Smooth muscle cell (in vitro differentiated cells): Measurements from ENCODE around the gene GNA12. TPM values are rescaled to one million over a fixed set of nuclear protein-coding genes. Genes with fewer than 3 reads are reported as not detected.

Source experiments
- DNase-seq: peaks from one replicate; lab custom pipeline; 2025; ENCODE audit not compliant: unreplicated experiment; lab: John Stamatoyannopoulos, UW
- H2AFZ ChIP-seq: fragments of 200-600 bp; sonication (generic); 2 replicates; pipeline ENCODE4 v1.6.0; 2016; ENCODE audit warnings: antibody characterized with exemption, low read depth, mild to moderate bottlenecking
- H3F3A ChIP-seq: fragments of 200-600 bp; sonication (generic); 2 replicates; pipeline ENCODE4 v1.6.0; 2017; ENCODE audit warnings: antibody characterized with exemption, low read depth
- H3K27ac ChIP-seq: fragments of 200-600 bp; sonication (generic); 2 replicates; pipeline ENCODE4 v1.5.1; 2016; ENCODE audit warnings: low read depth, mild to moderate bottlenecking
- H3K27me3 ChIP-seq: fragments of 200-600 bp; sonication (generic); 2 replicates; pipeline ENCODE4 v1.6.1; 2016; ENCODE audit warnings: low read depth, mild to moderate bottlenecking
- H3K36me3 ChIP-seq: fragments of 200-600 bp; sonication (generic); 2 replicates; pipeline ENCODE4 v1.5.1; 2016; ENCODE audit warnings: low read depth
- H3K4me1 ChIP-seq: fragments of 200-600 bp; sonication (generic); 2 replicates; pipeline ENCODE4 v1.5.1; 2016; ENCODE audit warnings: low read depth
- H3K4me2 ChIP-seq: fragments of 200-600 bp; sonication (generic); 2 replicates; pipeline ENCODE4 v1.6.0; 2016; ENCODE audit warnings: mild to moderate bottlenecking
- H3K4me3 ChIP-seq: fragments of 200-600 bp; sonication (generic); 2 replicates; pipeline ENCODE4 v1.5.1; 2016; ENCODE audit warnings: mild to moderate bottlenecking
- H3K79me2 ChIP-seq: fragments of 200-600 bp; sonication (generic); 2 replicates; pipeline ENCODE4 v1.6.0; 2016; ENCODE audit warnings: low read depth, mild to moderate bottlenecking
- H3K9ac ChIP-seq: fragments of 200-600 bp; sonication (generic); 2 replicates; pipeline ENCODE4 v1.6.0; 2016; ENCODE audit warnings: low read depth
- H3K9me3 ChIP-seq: fragments of 200-600 bp; sonication (generic); replicated peaks from 2 replicates; pipeline ENCODE4 v1.5.1; 2016; ENCODE audit warnings: low read depth
- H4K20me1 ChIP-seq: fragments of 200-600 bp; sonication (generic); 2 replicates; pipeline ENCODE4 v1.6.0; 2016; ENCODE audit warnings: low read depth
- WGBS: methylation state at CpG from one replicate; pipeline ENCODE4 v1.1.7; 2016; ENCODE audit warnings: low lambda C conversion rate; 5-methylcytosine and 5-hydroxymethylcytosine counted together
- polyA plus RNA-seq: library from polyadenylated mRNA; unstranded; fragments of >200 nt; fragmentation: Nextera tagmentation; extraction: Ambion mirVana; gene quantifications from 2 replicates; pipeline ENCODE4 v1.2.1, GENCODE V29; 2016
- total RNA-seq: library from RNA; depleted of rRNA; stranded (reverse); fragments of >200 nt; gene quantifications from 2 replicates; pipeline ENCODE4 v1.2.3, GENCODE V29; 2014
- TF ChIP-seq, protein P1 (sequence below): fragments of 200-600 bp; sonication (generic); IDR thresholded peaks from 2 replicates; pipeline ENCODE4 v1.5.1; 2017; ENCODE audit warnings: borderline replicate concordance, mild to moderate bottlenecking, antibody characterized with exemption; ENCODE audit not compliant: insufficient read depth, poor library complexity, severe bottlenecking

Gene GNA12
- total and polyA plus RNA-seq, 2 experiments from 2014 or later = 20.3 to 34.7 TPM

DNA sequence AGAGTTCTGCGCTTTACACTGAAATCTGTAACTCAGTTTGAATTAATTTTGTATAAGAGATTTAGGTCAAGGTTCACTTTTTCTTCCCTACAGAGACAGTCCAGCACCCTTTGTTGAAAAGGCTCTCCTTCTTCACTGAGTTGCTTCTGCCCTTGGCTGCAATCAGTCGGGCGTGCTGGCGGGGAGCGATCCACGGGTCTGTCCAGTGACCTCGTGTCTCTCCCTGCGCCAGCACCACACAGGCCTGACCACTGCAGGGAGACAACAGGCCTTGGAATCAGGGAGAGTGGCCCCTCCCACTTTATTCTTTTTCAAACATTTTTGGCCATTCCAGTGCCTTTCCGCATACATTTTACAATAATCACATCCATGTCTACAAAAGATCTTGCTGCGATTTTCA, 89.2 kb downstream of the GNA12 start:
- H3K9me3 ChIP-seq = no peaks in the 10 kb centered on the region
- H3F3A ChIP-seq = peaks cover 20% of the 10 kb centered on the region
- TF ChIP-seq, protein P1, sequence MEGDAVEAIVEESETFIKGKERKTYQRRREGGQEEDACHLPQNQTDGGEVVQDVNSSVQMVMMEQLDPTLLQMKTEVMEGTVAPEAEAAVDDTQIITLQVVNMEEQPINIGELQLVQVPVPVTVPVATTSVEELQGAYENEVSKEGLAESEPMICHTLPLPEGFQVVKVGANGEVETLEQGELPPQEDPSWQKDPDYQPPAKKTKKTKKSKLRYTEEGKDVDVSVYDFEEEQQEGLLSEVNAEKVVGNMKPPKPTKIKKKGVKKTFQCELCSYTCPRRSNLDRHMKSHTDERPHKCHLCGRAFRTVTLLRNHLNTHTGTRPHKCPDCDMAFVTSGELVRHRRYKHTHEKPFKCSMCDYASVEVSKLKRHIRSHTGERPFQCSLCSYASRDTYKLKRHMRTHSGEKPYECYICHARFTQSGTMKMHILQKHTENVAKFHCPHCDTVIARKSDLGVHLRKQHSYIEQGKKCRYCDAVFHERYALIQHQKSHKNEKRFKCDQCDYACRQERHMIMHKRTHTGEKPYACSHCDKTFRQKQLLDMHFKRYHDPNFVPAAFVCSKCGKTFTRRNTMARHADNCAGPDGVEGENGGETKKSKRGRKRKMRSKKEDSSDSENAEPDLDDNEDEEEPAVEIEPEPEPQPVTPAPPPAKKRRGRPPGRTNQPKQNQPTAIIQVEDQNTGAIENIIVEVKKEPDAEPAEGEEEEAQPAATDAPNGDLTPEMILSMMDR = no peak
- no peaks in the 10 kb centered on the region for H3K27me3 ChIP-seq
- H3K27ac ChIP-seq = peak overlapping the region; percentile 79
- H3K9ac ChIP-seq = no peak overlapping the region
- H3K36me3 ChIP-seq = no peaks in the 10 kb centered on the region
- H4K20me1 ChIP-seq = peaks cover 18% of the 10 kb centered on the region
- H3K4me2 ChIP-seq = no peak overlapping the region
- H3K4me1 ChIP-seq = no peaks in the 10 kb centered on the region
- DNase-seq = no peak
- no peak overlapping the region for H3K4me3 ChIP-seq
- H3K79me2 ChIP-seq = peaks cover 55% of the 10 kb centered on the region
- H2AFZ ChIP-seq = no peak overlapping the region
- 97% methylated on average over 10 of the region's 10 CpGs for WGBS

DNA sequence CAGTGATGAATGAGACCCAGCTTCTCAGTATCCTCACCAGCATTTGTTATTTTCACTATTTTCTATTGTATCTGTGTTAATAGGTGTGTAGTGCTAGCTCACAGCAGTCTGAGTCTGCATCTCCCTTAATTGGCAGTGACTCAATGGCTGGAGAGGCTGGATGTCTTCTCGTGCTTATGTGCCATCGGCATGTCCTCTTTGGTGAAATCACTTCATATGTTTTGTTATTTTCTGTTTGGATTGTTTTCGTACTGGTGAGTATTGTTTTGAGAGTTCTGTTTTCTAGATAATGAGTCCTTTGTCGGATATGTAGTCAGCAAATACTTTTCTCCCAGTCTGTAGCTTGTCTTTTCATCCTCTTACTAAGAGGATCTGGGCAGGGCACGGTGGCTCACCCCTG, 90.0 kb downstream of the GNA12 start:
- TF ChIP-seq, protein P1 = no peak
- Histone ChIP-seq H3K79me2 (peaks cover 57% of the 10 kb centered on the region), H2AFZ (no peak overlapping the region), H3K9ac (peak overlapping the region; percentile 41), H3K27me3 (no peaks in the 10 kb centered on the region), H3K27ac (peak overlapping the region; percentile 79), H3K4me1 (no peaks in the 10 kb centered on the region), H3K4me2 (no peak overlapping the region), H4K20me1 (peaks cover 18% of the 10 kb centered on the region), H3F3A (peaks cover 15% of the 10 kb centered on the region), H3K9me3 (no peaks in the 10 kb centered on the region), H3K4me3 (no peak overlapping the region), H3K36me3 (no peaks in the 10 kb centered on the region)
- no peak for DNase-seq
- WGBS = 61% methylated on average over 5 of the region's 5 CpGs

DNA sequence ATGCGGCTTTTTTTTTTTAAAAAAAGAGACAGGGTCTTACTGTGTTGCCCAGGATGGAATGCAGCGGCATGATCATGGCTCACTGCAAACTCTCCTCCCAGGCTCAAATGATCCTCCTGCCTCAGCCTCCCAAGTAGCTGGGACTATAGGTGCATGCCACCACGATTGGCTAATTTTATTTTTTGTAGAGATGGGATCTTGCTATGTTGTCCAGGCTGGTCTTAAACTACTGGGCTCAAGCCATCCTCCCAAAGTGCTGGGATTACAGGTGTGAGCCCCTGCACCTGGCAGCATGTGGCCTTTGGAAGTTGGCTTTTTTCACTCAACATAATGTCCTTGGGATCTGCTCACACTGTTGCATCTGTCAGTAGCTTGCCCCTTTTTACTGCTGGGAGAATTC, 91.0 kb downstream of the GNA12 start:
- 88% methylated on average over 3 of the region's 3 CpGs for WGBS
- Histone ChIP-seq H3K9ac (no peak overlapping the region), H3K79me2 (peaks cover 56% of the 10 kb centered on the region)

DNA sequence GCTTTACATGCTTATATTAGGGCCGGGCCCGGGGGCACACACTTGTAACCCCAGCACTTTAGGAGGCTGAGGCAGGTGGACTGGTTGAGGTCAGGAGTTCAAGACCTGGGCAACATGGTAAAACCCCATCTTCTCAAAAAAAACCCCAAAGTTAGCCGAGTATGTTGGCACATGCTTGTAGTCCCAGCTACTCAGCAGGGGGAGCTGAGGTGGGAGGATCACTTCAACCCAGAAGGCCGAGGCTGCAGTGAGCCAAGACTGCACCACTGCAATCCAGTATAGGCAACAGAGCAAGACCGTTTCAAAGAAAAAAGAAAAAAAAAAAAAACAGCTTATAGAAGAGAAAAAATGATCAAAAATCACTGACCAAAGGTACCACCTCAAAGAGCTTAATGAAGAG, 93.0 kb downstream of the GNA12 start:
- TF ChIP-seq, protein P1 = no peak
- Histone ChIP-seq H4K20me1 (peaks cover 15% of the 10 kb centered on the region), H3F3A (peaks cover 6% of the 10 kb centered on the region)

More for the DNA sequence above, 91.0 kb downstream of the GNA12 start:
- peak overlapping the region; percentile 79 for H3K27ac ChIP-seq
- H3K36me3 ChIP-seq = no peaks in the 10 kb centered on the region
- no peaks in the 10 kb centered on the region for H3K27me3 ChIP-seq
- no peak overlapping the region for H2AFZ ChIP-seq
- H3F3A ChIP-seq = peaks cover 8% of the 10 kb centered on the region
- TF ChIP-seq, protein P1 = no peak
- no peak for DNase-seq
- H4K20me1 ChIP-seq = peaks cover 18% of the 10 kb centered on the region
- no peak overlapping the region for H3K4me3 ChIP-seq
- H3K4me2 ChIP-seq = no peak overlapping the region
- H3K9me3 ChIP-seq = no peaks in the 10 kb centered on the region
- H3K4me1 ChIP-seq = no peaks in the 10 kb centered on the region

More for the DNA sequence above, 93.0 kb downstream of the GNA12 start:
- Histone ChIP-seq H3K4me3 (no peak overlapping the region), H3K9ac (no peak overlapping the region), H3K27ac (no peak overlapping the region), H3K79me2 (peaks cover 63% of the 10 kb centered on the region), H3K36me3 (no peaks in the 10 kb centered on the region), H2AFZ (no peak overlapping the region), H3K27me3 (no peaks in the 10 kb centered on the region), H3K4me2 (no peak overlapping the region), H3K9me3 (no peaks in the 10 kb centered on the region), H3K4me1 (no peaks in the 10 kb centered on the region)
- no peak for DNase-seq
- 83% methylated on average over 5 of the region's 5 CpGs for WGBS
